AG09319 (cell line): ENCODE measurements around the gene SGCG.

Source experiments
- DNase-seq: peaks from one replicate; pipeline ENCODE4 v3.0.0-alpha.2; 2010; ENCODE audit warnings: low read depth; ENCODE audit errors: extremely low read depth
- CTCF ChIP-seq: IDR thresholded peaks from 2 replicates; pipeline ENCODE4 v1.5.1; 2011; ENCODE audit warnings: low read depth, mild to moderate bottlenecking, inconsistent platforms, low read length, moderate library complexity

Gene SGCG

GRCh38 chr13:23147827-23148226, 33.0 kb upstream of the SGCG start:
- TF ChIP-seq CTCF: no peak
- DNase-seq: no peak

- TF ChIP-seq CTCF: no peak
- DNase-seq: no peak
Measured at GRCh38 chr13:23157781-23158180, 23.0 kb upstream of the SGCG start.

GRCh38 chr13:23159205-23159759, 21.5 kb upstream of the SGCG start:
- no peak for DNase-seq
- peak; percentile 70 for TF ChIP-seq CTCF

GRCh38 chr13:23159760-23160637, 20.8 kb upstream of the SGCG start:
- TF ChIP-seq CTCF: no peak
- DNase-seq: no peak

- TF ChIP-seq CTCF: no peak
Measured at GRCh38 chr13:23160638-23161480, 19.9 kb upstream of the SGCG start.

GRCh38 chr13:23161481-23161825, 19.3 kb upstream of the SGCG start:
- no peak for TF ChIP-seq CTCF
- no peak for DNase-seq

More at GRCh38 chr13:23160638-23161480, 19.9 kb upstream of the SGCG start:
- DNase-seq: no peak

GRCh38 chr13:23175920-23176319, 4.9 kb upstream of the SGCG start:
- no peak for DNase-seq

More at GRCh38 chr13:23175920-23176319, 4.9 kb upstream of the SGCG start:
- peak; percentile 40 for TF ChIP-seq CTCF
